ENCODE data around the gene TAS1R3.
"Not testable (repeated sequence)": the region's sequence is repeated elsewhere in the genome, so short reads cannot be mapped to it uniquely, and the experiment has no call there.

The TAS1R3 gene

GRCh38 chr1:1354271-1355247 is 23.5 kb downstream of the TAS1R3 start:
- no peak for DNase-seq

- DNase-seq = no peak
Measured at GRCh38 chr1:1355416-1355815, 24.3 kb downstream of the TAS1R3 start.

- DNase-seq = no peak
Measured at GRCh38 chr1:1356166-1356795, 25.2 kb downstream of the TAS1R3 start.

GRCh38 chr1:1356796-1357401 is 25.8 kb downstream of the TAS1R3 start:
- no peak for DNase-seq

GRCh38 chr1:1357871-1358432 is 26.9 kb downstream of the TAS1R3 start:
- DNase-seq = no peak

- no peak for DNase-seq
Measured at GRCh38 chr1:1358433-1359271, 27.6 kb downstream of the TAS1R3 start, which contains the start of gene MXRA8. MXRA8 (minus strand) TSS chr1:1358555; CDS start chr1:1358504, 51 bp downstream.

GRCh38 chr1:1359308-1359663 is 28.2 kb downstream of the TAS1R3 start:
- no peak for DNase-seq

- no peak for DNase-seq
Measured at GRCh38 chr1:1359664-1360468, 28.8 kb downstream of the TAS1R3 start.

- no peak for DNase-seq
Measured at GRCh38 chr1:1360506-1361169, 29.6 kb downstream of the TAS1R3 start.

GRCh38 chr1:1361233-1361981 is 30.3 kb downstream of the TAS1R3 start:
- DNase-seq = no peak

GRCh38 chr1:1361982-1362423 is 30.9 kb downstream of the TAS1R3 start:
- DNase-seq = no peak

GRCh38 chr1:1364266-1364665 is 33.2 kb downstream of the TAS1R3 start:
- DNase-seq = no peak

GRCh38 chr1:1365875-1366698 is 35.0 kb downstream of the TAS1R3 start:
- DNase-seq = no peak

- no peak for DNase-seq
Measured at GRCh38 chr1:1366699-1367066, 35.6 kb downstream of the TAS1R3 start.

GRCh38 chr1:1367315-1367714 is 36.2 kb downstream of the TAS1R3 start:
- DNase-seq = no peak

- not testable (repeated sequence) for DNase-seq
Measured at GRCh38 chr1:1370094-1370493, 39.0 kb downstream of the TAS1R3 start.

GRCh38 chr1:1370771-1371300 is 39.8 kb downstream of the TAS1R3 start:
- DNase-seq = no peak

GRCh38 chr1:1371364-1371745 is 40.3 kb downstream of the TAS1R3 start:
- DNase-seq = no peak
